Tibial nerve (tissue), 4 donors: Measurements from ENCODE around the gene CDSN.
A peak's percentile ranks its signal among the peaks of the same experiment; 100 is the strongest.

ENCODE experiments used
- EP300 ChIP-seq, 2 donors: sonication (generic); formaldehyde crosslinking; IDR thresholded peaks; one replicate each; pipeline ENCODE4 v1.6.1; 2017; ENCODE audit warnings: antibody characterized with exemption in 2 of 2, mild to moderate bottlenecking in 1 of 2
- TF ChIP-seq, protein P1 (sequence below), 5 experiments: fragments of 200-600 bp in 3 of 5; fragments of 450-650 bp in 2 of 5; sonication (generic) in 3 of 5; IDR thresholded peaks; one replicate each; pipeline ENCODE4 v1.5.1; 2016 to 2019; ENCODE audit warnings: antibody characterized with exemption in 5 of 5, mild to moderate bottlenecking in 3 of 5, moderate library complexity in 2 of 5

DNA sequence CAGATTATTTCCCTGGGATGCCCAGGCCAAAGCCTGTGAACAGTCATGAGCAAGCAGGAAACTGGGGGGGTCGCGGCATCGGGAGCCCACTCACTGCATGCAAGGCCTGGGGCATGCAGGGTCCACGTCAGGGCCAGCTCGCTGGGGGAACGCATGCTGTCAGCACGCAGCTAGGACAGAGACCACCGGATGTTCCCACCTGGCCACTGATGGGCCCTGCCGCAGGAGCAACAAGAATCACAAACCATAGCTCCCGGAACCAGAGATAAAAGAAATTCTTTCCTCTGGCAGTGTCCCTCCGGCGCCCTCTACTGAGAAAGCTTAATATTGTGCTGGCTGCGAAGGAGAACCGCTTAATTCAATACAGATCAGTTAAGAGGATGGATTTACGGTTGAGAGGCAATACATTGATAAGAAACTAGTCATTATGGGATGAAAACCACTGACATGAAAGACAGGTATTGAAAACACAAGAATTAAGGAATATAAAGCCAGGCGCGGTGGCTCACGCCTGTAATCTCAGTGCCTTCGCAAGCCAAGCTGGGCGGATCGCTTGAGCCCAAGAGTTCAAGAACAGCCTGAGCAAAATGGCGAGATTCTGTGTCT is 40.5 kb downstream of the CDSN start:
- TF ChIP-seq, protein P1, sequence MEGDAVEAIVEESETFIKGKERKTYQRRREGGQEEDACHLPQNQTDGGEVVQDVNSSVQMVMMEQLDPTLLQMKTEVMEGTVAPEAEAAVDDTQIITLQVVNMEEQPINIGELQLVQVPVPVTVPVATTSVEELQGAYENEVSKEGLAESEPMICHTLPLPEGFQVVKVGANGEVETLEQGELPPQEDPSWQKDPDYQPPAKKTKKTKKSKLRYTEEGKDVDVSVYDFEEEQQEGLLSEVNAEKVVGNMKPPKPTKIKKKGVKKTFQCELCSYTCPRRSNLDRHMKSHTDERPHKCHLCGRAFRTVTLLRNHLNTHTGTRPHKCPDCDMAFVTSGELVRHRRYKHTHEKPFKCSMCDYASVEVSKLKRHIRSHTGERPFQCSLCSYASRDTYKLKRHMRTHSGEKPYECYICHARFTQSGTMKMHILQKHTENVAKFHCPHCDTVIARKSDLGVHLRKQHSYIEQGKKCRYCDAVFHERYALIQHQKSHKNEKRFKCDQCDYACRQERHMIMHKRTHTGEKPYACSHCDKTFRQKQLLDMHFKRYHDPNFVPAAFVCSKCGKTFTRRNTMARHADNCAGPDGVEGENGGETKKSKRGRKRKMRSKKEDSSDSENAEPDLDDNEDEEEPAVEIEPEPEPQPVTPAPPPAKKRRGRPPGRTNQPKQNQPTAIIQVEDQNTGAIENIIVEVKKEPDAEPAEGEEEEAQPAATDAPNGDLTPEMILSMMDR (IDR thresholded peaks at IDR 0.05), result peak; percentile 63 to 91 (median 78)
- TF ChIP-seq EP300 (IDR thresholded peaks at IDR 0.05), result no peak
